Measurements from ENCODE around the gene DOP1B.
"Not testable (repeated sequence)": the region's sequence is repeated elsewhere in the genome, so short reads cannot be mapped to it uniquely, and the experiment has no call there.

DOP1B gene

DNA sequence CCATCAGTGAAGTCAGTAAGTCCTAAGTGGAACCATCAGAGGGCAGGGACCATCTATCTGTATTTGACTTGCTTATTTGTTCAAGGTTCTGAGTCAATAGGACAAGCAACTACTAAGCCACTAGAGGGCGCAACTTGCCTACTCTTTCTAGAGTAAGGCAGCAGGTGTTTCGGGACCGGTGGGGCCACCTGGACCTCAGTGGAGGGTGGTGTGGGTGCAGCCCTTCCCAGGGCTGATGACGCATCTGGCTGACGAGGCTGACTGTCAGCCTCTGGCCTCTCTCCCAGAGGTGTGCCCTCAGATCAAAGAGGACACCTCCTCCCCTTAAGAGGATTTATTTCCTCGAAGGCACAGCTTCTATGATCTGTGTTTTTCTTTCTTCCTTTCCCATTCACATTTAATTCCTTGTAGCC is 15.1 kb upstream of the DOP1B start:
- DNase-seq: peak; percentile 78

DNA sequence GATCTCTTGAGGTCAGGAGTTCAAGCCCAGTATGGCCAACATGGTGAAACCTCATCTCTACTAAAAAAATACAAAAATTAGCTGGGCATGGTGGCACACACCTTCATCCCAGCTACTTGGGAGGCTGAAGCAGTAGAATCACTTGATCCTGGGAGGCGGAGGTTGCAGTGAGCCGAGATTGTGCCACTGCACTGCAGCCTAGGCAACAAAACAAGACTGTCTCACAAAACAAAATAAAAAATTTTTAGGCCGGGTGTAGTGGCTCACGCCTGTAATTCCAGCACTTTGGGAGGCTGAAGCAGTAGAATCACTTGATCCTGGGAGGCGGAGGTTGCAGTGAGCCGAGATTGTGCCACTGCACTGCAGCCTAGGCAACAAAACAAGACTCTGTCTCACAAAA is 12.4 kb upstream of the DOP1B start:
- DNase-seq: not testable (repeated sequence)

DNA sequence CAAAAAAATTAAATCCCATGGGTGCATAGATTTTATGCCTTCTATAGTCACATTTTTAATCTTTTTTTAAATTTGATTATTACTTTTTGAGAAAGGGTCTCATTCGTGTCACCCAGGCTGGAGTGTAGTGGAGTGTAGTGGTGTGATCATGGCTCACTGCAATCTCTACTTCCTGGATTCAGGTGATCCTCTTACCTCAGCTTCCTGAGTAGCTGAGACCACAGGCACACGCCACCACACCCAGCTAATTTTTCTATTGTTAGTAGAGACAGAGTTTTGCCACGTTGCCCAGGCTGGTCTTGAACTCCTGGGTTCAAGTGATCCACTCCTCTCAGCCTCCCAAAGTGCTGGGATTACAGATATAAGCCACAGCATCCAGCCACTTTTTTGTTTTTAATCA is 11.4 kb upstream of the DOP1B start:
- DNase-seq: no peak

GRCh38 chr21:36147911-36148310 is 8.7 kb upstream of the DOP1B start:
- no peak for DNase-seq

DNA sequence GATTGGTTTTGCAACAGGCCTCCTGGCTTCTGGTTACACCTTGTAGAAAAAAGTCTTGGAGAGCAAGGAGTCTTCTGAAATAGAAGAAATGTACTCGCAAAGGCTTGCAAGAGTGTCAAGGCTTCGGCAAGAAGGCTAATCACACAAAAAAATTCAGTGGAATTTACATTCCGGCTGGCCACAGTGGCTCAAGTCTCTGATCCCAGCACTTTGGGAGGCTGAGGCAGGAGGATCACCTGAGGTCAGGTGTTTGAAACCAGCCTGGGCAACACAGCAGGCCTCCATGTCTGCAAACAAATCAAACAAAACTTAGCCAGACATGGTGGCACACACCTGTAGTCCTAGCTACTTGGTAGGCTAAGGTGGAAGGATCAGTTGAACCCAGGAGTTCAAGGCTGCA is 7.7 kb upstream of the DOP1B start:
- no peak for DNase-seq

- DNase-seq: no peak
Measured at GRCh38 chr21:36149788-36150711, 6.6 kb upstream of the DOP1B start.

- no peak for DNase-seq
Measured at GRCh38 chr21:36155603-36156338, 853 bp upstream of the DOP1B start.

DNA sequence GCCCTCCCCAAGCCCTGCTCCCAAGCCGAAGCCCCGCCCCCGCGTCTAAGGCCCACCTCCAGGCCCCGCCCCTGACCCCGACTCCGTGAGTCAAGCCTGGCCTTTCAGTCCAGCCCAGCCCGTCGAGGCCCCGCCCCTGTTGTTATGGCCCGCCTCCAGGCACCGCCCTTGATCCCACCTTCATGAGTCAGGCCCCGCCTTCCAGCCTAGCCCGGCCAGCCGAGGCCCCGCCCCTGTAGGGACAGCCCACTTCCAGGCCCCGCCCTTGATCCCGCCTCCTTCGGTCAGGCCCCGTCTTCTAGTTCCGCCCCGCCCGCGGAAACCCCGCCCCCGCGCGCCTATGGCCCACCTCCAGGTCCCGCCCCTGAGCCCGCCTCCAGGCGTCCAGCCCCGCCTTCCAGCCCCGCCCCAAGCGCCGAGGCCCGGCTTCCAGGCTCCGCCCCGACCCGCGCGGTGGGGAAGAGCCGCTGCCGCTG is 247 bp upstream of the DOP1B start:
- peak; percentile 100 for DNase-seq

DNA sequence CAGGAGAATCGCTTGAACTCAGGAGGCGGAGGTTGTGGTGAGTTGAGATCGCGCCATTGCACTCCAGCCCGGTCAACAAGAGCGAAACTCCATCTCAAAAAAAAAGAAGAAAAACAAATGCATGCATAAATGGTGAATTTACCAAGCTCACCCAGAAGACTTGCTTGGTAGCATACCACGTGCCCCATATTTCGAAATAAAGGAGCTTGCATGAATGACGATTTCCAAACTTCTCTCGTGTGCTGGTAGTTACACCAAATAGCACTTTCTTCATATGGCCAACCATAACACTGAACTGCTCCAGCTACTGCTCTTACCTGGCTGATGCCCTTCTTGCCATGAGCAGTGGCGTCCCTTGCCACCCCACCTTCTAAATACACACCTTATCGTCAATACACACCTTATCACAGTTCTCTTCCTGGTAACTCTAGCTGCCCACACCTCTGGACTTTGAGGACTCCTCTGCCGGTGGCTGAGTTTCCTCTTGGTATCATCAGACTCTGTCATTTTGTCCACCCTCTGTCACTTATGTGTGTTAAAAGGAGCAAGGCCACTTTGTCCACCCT is 2.8 kb downstream of the DOP1B start:
- no peak for DNase-seq

DNA sequence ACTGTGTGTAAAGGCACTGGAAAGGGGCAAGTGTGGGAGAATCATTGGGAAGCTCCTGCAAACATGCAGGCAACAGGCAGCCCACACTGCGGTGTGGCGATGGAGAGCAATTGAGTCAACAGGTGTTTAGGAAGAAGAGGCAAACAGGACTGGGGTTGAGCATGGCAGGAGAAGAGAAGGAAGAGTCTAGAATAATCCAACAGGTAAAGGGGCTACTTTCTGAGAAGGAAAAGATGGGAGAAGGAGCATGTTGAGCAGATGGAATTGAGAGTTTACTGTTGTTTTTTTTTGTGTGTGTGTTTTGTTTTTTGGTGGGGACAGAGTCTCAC is 4.2 kb downstream of the DOP1B start:
- no peak for DNase-seq

DNA sequence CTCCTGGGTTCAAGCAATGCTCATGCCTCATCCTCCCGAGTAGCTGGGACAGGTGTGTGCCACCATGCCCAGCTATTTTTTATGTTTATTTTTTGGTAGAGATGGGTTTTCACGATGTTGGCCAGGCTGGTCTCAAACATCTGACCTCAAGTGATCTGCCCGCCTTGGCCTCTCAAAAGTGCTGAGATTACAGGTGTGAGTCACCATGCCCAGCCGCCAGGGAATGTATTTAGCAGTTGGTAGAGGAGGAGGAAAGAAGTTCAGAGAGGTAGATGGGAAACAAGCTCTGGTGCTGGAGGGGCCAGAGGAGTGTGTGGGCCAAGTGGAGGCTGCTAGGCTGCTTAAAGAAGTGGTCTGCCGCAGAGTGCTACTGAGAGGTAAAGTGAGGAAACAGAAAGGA is 6.0 kb downstream of the DOP1B start:
- DNase-seq: no peak

DNA sequence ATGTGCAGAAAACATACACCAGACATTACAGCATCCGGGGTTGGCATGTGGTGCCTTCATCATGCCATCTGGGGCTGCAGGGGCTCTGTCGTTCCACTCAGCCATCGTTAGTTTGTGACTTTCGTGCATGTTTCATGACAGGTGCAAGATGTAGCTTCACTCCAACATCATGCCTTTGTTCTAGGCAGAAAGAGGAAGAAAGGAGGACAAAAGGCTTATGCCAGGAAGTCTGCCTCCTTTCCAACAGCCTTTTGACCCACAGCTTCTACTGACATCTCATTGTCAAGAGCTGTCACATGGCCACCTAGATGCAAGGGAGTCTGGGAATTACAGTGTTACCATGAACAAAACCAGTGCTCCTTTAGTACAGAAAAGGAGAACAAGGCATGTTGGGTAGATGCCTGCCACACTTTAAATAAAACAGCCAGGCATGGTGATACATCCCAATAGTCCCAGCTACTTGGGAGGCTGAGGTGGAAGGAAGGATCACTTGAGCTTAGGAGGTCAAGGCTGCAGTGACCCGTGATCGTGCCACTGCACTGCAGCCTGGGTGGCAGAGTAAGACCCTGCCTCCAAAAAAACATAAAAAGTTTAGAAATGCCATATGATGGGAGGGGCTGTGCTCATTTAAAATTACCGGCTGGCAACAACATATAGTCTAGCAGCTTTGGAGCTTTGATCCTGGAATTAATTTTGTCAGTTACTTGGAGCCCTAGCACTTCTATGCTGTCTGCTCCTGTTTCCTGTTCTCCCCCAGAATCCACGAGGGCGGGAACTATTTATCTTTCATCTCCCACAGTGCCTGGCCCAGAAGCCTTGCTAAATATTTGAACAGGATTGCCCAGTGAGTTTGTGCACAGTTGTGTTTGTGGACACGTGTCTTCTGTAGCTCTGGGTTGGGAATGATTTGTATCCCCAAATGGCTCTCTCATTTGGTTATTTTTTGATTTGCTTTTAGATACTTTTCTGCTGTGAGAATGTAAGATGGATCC is 7.4 kb downstream of the DOP1B start:
- no peak for DNase-seq

- no peak for DNase-seq
Measured at GRCh38 chr21:36165356-36165755, 8.7 kb downstream of the DOP1B start.

DNA sequence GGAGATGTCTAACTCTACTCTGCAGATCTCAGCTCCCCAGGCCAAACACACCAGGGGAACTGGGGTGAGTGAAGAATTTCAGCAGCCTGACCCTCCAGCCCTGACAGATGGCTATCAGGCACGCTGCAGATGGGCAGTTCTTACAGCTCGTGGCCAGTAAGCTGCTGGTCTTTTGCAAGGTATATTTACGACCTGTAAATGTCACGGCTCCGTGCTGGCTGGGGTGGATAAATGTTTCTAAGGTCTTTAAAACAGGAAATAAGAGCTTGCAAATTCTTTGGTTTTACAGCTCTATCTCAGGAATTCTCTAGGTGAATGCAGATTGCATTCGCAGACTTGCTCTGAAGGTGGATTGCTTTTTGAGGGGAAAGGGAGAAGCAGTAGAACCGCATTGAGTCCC is 10.1 kb downstream of the DOP1B start:
- DNase-seq: no peak

DNA sequence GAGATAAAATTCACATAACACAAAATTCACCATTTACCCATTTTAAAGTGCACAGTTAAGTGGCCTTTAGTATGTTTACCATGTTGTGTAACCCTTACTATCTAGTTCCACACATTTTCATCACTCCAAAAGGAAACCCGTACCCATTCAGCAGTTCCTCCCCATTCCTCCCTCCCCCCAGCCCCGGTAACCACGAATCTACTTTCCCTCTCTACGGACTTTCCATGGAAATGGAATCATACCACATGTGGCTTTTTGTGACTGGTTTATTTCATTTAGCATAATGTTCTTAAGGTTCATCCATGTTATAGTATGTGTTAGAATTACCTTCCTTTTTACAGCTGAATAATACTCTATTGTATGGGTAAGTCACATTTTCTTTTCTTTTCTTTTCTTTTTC is 10.9 kb downstream of the DOP1B start:
- no peak for DNase-seq

GRCh38 chr21:36169470-36170128 is 13.0 kb downstream of the DOP1B start:
- DNase-seq: no peak

DNA sequence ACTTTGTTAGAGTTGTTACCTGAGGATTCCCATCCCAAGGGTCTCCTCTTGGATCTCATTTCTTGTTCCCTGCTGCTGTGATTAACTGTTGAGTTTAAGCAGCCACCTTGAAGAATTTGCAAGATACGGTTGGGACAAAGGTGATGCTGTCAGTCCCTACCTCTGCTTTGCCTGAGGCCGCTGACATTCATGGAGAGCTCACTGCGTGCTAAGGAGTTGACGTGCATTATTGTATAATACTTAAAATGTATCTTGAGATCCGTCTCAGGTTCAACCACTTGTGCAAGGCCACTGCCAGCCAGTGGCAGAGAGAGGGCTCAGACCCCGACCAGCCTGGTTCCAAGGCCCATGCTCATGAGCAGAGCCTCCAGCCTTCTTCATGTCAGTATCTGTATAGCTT is 14.2 kb downstream of the DOP1B start:
- no peak for DNase-seq

DNA sequence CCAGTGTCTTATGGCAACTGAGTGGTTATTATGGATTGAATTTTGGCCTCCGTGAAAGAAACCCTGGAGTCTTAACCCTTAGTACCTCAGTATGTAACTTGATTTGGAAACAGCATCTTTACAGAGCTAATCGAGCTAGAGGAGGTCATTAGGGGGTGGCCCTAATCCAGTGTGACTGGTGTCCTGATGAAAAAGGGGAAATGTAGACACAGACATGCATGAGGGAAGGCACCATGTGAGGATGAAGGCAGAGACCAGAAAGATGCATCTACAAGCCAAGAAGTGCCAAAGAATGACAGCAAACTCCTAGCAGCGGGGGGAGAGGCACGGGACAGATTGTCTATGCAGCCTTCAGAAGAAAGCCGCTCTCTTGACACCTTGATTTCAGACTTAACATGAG is 14.7 kb downstream of the DOP1B start:
- DNase-seq: no peak

GRCh38 chr21:36171741-36172331 is 15.2 kb downstream of the DOP1B start:
- no peak for DNase-seq

DNA sequence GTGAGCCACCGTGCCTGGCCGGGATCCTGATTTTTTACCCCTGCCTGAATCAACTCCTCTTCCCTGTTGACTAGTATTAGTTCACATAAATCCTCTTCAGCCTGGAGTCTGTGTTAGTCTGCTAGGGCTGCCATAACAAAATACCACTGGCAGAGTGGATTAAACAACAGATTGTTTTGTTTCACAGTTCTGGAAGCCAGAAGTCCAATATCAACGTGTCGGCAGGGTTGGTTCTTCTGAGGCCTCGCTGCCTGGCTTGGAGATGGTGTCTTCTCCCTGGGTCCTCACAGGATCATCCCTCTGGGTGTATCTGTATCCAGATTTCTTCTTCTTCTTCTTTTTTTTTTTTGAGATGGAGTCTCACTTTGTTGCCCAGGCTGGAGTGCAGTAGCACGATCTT is 18.2 kb downstream of the DOP1B start:
- no peak for DNase-seq

DNA sequence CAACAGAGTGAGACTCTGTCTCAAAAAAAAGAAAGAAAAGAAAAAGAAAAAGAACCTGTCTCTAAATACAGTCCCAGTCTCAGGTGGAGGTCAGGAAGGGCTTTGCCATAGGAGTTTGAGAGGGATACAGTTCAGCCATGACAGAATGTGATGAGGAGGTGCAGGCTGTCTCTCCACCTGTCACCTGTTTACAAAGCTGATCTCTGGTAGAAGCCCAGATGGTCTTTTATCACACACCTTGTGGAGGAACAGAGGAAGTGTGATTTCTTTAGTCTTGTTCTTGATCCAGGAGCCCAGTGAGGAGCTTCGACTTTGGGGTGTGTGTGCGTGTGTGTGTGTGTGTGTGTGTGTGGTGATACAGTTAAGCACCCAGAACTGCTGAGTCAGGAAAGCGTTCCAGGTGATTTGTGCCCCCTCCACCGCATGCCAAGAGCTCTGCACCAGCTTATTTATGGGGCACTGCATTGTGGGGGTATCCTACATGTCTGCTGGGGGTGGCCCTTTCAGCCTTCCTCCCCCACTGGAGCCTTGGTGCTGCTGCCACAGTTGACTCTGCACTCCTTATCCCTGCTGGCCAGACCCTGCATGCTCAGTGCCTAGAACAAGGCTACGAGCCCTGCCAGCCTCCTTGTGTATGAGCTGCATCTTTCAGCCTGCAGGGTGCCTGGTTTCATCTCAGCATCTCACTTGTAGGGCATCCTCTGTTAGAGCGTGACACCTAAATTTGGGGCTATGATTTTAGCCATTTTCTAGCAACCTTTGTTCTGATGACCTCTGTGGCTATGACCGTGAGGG is 19.3 kb downstream of the DOP1B start:
- DNase-seq: no peak

Data from activated T-cell treated with anti-CD3 and anti-CD28 coated beads, Interleukin-2, amount 50 U/mL, for 1 hour (primary cell).